ENCODE data around the gene TOP3B. TPM values are rescaled to one million over a fixed set of nuclear protein-coding genes. Genes with fewer than 3 reads are reported as not detected.

TOP3B gene
- total and polyA plus RNA-seq, 2 experiments from 2014 or later: 35.7 to 77.7 TPM

GRCh38 chr22:22021162-22021750, 38.7 kb upstream of the TOP3B start:
- no peaks in the 10 kb centered on the region for H3K79me2 ChIP-seq (replicated peaks; ENCODE audit: insufficient read depth)
- Mint-ChIP-seq H3K9me3 (no peaks in the 10 kb centered on the region), H3K36me3 (ENCODE audit: low read depth) (no peaks in the 10 kb centered on the region), H3K4me1 (peaks cover 39% of the 10 kb centered on the region), H3K4me3 (no peak overlapping the region), H3K27ac (no peak overlapping the region), H3K27me3 (ENCODE audit: insufficient read depth, low read depth, poor library complexity) (peaks cover 58% of the 10 kb centered on the region)
- DNase-seq (ENCODE audit: low spot score): peak; percentile 30
- H4K20me1 ChIP-seq (replicated peaks; ENCODE audit: insufficient read depth): no peaks in the 10 kb centered on the region
- no peak for TF ChIP-seq ZNF114 (CRISPR knock-in tag; IDR thresholded peaks at IDR 0.05)
- no peak for TF ChIP-seq ZNF331 (CRISPR knock-in tag; IDR thresholded peaks at IDR 0.05; ENCODE audit: low read depth)
- TF ChIP-seq POLR2AphosphoS5 (IDR thresholded peaks at IDR 0.05; ENCODE audit: low read depth): no peak
- TF ChIP-seq ZNF462 (CRISPR knock-in tag; IDR thresholded peaks at IDR 0.05): no peak
- TF ChIP-seq NANOG (IDR thresholded peaks at IDR 0.05; ENCODE audit: borderline replicate concordance): no peak
- TF ChIP-seq REST (IDR thresholded peaks at IDR 0.05; ENCODE audit: unreplicated experiment): no peak
- no peak for TF ChIP-seq CTCF (conservative IDR thresholded peaks at IDR 0.05; ENCODE audit: low read depth in 2 of 2)
- no peak for TF ChIP-seq ETS1 (IDR thresholded peaks at IDR 0.05)
- no peak for TF ChIP-seq STAT1 (IDR thresholded peaks at IDR 0.05; ENCODE audit: unreplicated experiment)
- no peak for TF ChIP-seq CREB1 (CRISPR knock-in tag; IDR thresholded peaks at IDR 0.05; ENCODE audit: low read depth)
- H3F3A ChIP-seq (replicated peaks; ENCODE audit: low read depth): no peaks in the 10 kb centered on the region
- H3K4me2 ChIP-seq: no peak overlapping the region
- H3K4me3 ChIP-seq: no peak overlapping the region
- H3K4me1 ChIP-seq (ENCODE audit: insufficient read depth): peaks cover 21% of the 10 kb centered on the region
- H3K9me2 ChIP-seq (ENCODE audit: insufficient read depth): 0 out of 2 replicates have a peak, but pooled peaks cover 2% of the 10 kb centered on the region
- H2AFZ ChIP-seq: no peak overlapping the region
- H3K27ac ChIP-seq (ENCODE audit: low read depth): no peak overlapping the region
- ATAC-seq: peak; percentile 22; the same call in 2 of the 3 replicates
- H3K27me3 ChIP-seq (ENCODE audit: insufficient read depth): peaks cover 97% of the 10 kb centered on the region
- no peaks in the 10 kb centered on the region for H3K36me3 ChIP-seq (ENCODE audit: insufficient read depth)

Data from GM23338 (cell line).